Kidney glomerular epithelial cell (primary cell): ENCODE results near the gene NECTIN4.

ENCODE experiments used
- DNase-seq: peaks from one replicate; lab custom pipeline; 2025; lab: John Stamatoyannopoulos, UW

Gene NECTIN4

GRCh38 chr1:161021970-161022353 is 67.4 kb downstream of the NECTIN4 start:
- no peak for DNase-seq

- DNase-seq: peak; percentile 90
Observed at GRCh38 chr1:161021165-161021969, 68.0 kb downstream of the NECTIN4 start.
